Testis (tissue), 2 donors: Measurements from ENCODE around the gene L3HYPDH.
"Not testable (repeated sequence)": the region's sequence is repeated elsewhere in the genome, so short reads cannot be mapped to it uniquely, and the experiment has no call there.

Experiments used
- POLR2A ChIP-seq: fragments of 450-650 bp; IDR thresholded peaks from one replicate; pipeline ENCODE4 v1.6.1; 2017; ENCODE audit warnings: antibody characterized with exemption, mild to moderate bottlenecking, moderate library complexity
- TF ChIP-seq, protein P1 (sequence below), 3 experiments: fragments of 450-650 bp in 2 of 3; fragments of 200-600 bp in 1 of 3; sonication (generic) in 1 of 3; IDR thresholded peaks; one replicate each; pipeline ENCODE4 v1.5.1; 2016 to 2019; ENCODE audit warnings: antibody characterized with exemption in 3 of 3, mild to moderate bottlenecking in 2 of 3, moderate library complexity in 1 of 3

DNA sequence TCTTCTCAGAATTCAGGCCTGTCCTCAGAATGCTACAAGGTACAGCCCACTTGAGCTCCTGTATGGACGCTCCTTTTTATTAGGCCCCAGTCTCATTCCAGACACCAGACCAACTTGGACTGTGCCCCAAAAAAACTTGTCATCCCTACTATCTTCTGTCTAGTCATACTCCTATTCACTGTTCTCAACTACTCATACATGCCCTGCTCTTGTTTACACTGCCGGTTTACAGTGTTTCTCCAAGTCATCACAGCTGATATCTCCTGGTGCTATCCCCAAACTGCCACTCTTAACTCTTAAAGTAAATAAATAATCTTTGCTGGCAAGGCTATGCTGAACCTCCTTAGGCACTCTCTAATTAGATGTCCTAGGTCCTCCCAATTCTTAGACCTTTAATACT lies 35.5 kb downstream of the L3HYPDH start:
- TF ChIP-seq, protein P1, sequence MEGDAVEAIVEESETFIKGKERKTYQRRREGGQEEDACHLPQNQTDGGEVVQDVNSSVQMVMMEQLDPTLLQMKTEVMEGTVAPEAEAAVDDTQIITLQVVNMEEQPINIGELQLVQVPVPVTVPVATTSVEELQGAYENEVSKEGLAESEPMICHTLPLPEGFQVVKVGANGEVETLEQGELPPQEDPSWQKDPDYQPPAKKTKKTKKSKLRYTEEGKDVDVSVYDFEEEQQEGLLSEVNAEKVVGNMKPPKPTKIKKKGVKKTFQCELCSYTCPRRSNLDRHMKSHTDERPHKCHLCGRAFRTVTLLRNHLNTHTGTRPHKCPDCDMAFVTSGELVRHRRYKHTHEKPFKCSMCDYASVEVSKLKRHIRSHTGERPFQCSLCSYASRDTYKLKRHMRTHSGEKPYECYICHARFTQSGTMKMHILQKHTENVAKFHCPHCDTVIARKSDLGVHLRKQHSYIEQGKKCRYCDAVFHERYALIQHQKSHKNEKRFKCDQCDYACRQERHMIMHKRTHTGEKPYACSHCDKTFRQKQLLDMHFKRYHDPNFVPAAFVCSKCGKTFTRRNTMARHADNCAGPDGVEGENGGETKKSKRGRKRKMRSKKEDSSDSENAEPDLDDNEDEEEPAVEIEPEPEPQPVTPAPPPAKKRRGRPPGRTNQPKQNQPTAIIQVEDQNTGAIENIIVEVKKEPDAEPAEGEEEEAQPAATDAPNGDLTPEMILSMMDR (IDR thresholded peaks at IDR 0.05) = not testable (repeated sequence)
- not testable (repeated sequence) for TF ChIP-seq POLR2A
